ENCODE measurements around the gene CAMK2N2.

Gene CAMK2N2

DNA sequence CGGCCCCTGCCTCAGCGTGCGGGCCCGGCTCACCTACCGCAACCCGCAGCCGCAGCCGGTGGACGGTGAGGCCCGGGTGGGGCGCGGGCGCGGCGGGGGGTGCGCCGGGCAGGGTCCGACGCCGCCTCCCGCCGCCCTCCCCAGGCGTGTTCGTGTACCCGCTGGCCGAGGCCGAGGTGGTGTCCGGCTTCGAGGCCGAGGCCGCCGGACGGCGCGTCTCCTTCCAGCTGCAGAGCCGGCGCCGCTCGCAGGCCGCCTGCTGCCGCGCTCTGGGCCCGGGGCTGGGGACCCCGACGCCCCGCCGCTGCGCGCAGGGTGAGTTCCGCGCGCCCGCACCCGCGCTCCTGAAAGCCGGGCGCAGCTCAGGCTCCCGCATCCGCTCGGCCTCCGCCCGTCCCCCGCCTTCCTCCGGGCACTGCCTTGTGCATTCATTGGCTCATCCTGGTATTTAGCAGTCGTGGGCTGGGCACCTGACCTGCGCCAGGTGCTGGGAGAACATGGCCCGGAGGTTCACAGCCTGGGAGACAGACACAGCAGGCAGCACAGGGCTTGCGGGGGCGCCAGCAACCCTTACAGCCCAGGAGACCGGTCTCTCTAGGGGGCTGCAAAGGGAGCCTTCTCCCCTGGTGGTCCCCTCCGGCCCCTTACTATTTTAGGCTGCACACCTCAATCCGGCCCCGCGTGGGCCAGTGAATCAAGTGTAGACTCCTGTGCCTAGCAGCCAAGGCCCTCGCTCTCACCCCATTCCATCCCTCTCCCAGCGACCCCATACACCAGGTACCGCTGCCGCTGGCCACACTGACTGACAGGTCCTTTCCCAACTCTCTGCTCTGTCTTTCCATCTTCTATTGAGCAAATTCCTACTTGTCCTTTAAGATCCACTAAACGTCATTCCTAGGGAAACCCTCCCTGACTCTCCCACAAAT, 30.5 kb downstream of the CAMK2N2 start:
- TF ChIP-seq, protein P1, sequence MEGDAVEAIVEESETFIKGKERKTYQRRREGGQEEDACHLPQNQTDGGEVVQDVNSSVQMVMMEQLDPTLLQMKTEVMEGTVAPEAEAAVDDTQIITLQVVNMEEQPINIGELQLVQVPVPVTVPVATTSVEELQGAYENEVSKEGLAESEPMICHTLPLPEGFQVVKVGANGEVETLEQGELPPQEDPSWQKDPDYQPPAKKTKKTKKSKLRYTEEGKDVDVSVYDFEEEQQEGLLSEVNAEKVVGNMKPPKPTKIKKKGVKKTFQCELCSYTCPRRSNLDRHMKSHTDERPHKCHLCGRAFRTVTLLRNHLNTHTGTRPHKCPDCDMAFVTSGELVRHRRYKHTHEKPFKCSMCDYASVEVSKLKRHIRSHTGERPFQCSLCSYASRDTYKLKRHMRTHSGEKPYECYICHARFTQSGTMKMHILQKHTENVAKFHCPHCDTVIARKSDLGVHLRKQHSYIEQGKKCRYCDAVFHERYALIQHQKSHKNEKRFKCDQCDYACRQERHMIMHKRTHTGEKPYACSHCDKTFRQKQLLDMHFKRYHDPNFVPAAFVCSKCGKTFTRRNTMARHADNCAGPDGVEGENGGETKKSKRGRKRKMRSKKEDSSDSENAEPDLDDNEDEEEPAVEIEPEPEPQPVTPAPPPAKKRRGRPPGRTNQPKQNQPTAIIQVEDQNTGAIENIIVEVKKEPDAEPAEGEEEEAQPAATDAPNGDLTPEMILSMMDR (IDR thresholded peaks at IDR 0.05; ENCODE audit: low read length) = no peak
- peak; percentile 97 for TF ChIP-seq EZH2 (optimal IDR thresholded peaks at IDR 0.05; ENCODE audit: low read depth, low read length)
- no peak for TF ChIP-seq EZH2phosphoT487 (IDR thresholded peaks at IDR 0.05; ENCODE audit: low read length)
- no peaks in the 10 kb centered on the region for H3K36me3 ChIP-seq (replicated peaks; ENCODE audit: insufficient read depth, low read length)
- no peaks in the 10 kb centered on the region for H3F3A ChIP-seq (ENCODE audit: insufficient read depth, low read length)
- peak overlapping the region; percentile 100; the same call in 1 of the 2 replicates for H3K4me2 ChIP-seq (ENCODE audit: low read depth, low read length)
- H3K9me2 ChIP-seq (replicated peaks; ENCODE audit: insufficient read depth, low read length) = no peaks in the 10 kb centered on the region
- no peaks in the 10 kb centered on the region for H3K9me3 ChIP-seq (replicated peaks; ENCODE audit: insufficient read depth, low read length)
- H3K9ac ChIP-seq (ENCODE audit: low read length) = no peak overlapping the region
- H3K27me3 ChIP-seq (replicated peaks; ENCODE audit: insufficient read depth, low read length) = peaks cover 76% of the 10 kb centered on the region
- H3K27ac ChIP-seq (ENCODE audit: low read length) = no peak overlapping the region
- no peaks in the 10 kb centered on the region for H4K20me1 ChIP-seq (ENCODE audit: insufficient read depth, low read length)
- H2AFZ ChIP-seq (ENCODE audit: low read length) = no peak overlapping the region
- no peaks in the 10 kb centered on the region for H3K79me2 ChIP-seq (ENCODE audit: low read length)
- no peak for DNase-seq
- H3K4me1 ChIP-seq (ENCODE audit: low read length) = no peaks in the 10 kb centered on the region
- H3K4me3 ChIP-seq (ENCODE audit: low read length) = no peak overlapping the region

DNA sequence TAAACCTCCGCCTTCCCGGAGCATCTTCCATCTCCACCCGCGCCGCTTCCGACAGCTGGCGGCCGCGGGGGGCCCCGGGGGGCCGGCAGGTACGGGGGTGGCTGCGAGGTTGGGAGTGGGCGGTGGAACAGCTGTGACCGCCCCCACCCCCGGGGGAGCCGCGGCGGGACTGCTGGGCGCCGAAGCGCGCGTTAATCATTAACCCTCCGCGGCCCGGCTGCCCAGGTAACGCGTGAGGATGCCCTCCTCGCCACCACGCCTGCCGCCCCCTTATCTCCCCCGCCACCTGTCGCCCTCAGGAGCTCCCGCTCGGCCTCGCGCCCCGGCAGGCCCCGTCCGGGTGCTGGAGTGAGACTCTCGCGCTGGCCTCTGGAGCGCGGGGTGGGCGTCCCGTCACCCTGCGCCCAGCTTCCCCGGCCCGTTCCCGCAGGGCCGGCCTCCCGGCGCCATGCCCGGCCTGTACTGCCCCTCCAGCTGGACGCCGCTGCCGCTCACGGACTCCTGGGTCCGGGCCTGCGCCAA, 31.2 kb downstream of the CAMK2N2 start:
- H3K4me1 ChIP-seq (ENCODE audit: low read length) = no peaks in the 10 kb centered on the region
- no peaks in the 10 kb centered on the region for H4K20me1 ChIP-seq (ENCODE audit: insufficient read depth, low read length)
- H3K9me3 ChIP-seq (replicated peaks; ENCODE audit: insufficient read depth, low read length) = no peaks in the 10 kb centered on the region
- H2AFZ ChIP-seq (ENCODE audit: low read length) = peak overlapping the region; percentile 67
- H3K9ac ChIP-seq (ENCODE audit: low read length) = no peak overlapping the region
- H3F3A ChIP-seq (ENCODE audit: insufficient read depth, low read length) = no peaks in the 10 kb centered on the region
- no peak for DNase-seq
- no peak overlapping the region for H3K27ac ChIP-seq (ENCODE audit: low read length)
- H3K27me3 ChIP-seq (replicated peaks; ENCODE audit: insufficient read depth, low read length) = peaks cover 76% of the 10 kb centered on the region
- H3K4me2 ChIP-seq (ENCODE audit: low read depth, low read length) = peak overlapping the region; percentile 100
- no peaks in the 10 kb centered on the region for H3K36me3 ChIP-seq (replicated peaks; ENCODE audit: insufficient read depth, low read length)
- no peaks in the 10 kb centered on the region for H3K79me2 ChIP-seq (ENCODE audit: low read length)
- peak overlapping the region; percentile 75 for H3K4me3 ChIP-seq (ENCODE audit: low read length)
- TF ChIP-seq EZH2phosphoT487 (IDR thresholded peaks at IDR 0.05; ENCODE audit: low read length) (peak; percentile 67; the same call in 1 of the 2 replicates), EZH2 (optimal IDR thresholded peaks at IDR 0.05; ENCODE audit: low read depth, low read length) (peak; percentile 97)
- TF ChIP-seq, protein P1 (IDR thresholded peaks at IDR 0.05; ENCODE audit: low read length) = no peak
- no peaks in the 10 kb centered on the region for H3K9me2 ChIP-seq (replicated peaks; ENCODE audit: insufficient read depth, low read length)

DNA sequence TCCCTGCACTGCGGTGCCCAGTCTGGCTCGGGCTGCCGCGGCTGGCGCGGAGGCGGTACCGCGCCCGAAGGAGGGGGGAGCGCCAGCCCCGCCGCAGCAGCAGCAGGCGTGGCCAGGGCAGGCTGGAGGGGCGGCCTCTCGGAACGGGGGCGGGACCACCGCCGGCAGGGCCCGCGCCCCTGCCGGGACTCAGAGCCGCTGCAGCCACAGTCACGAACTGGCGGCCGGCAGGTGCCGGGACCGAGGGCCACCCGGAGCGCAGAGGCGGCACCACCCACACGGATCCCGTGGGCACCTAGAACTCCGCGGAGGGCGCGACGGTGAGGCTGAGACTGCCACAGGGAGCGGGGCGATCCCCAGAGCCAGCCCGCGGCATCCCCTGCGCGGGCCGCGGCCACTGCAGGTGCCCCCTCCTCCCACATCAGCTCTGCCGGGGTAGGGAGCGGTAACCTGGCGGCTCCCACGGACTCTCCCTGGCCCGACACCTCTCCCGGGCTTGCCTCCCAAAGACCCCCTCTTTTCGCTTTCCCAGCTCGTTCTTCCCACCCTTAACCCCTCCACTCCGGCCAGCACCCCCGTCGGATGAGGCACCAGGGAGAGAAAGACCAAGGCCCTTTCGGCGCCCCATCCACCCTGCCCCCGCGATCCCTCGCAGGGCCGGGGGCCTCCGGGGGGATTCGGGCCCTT, 31.8 kb downstream of the CAMK2N2 start, which contains the start of gene VWA5B2:
VWA5B2 (plus strand) TSS at position 192 of the 687 bp plus-strand sequence. CDS start 944 bp downstream, outside the sequence.
- Histone ChIP-seq H3K79me2 (ENCODE audit: low read length) (no peaks in the 10 kb centered on the region), H3K36me3 (replicated peaks; ENCODE audit: insufficient read depth, low read length) (no peaks in the 10 kb centered on the region), H3K9me2 (replicated peaks; ENCODE audit: insufficient read depth, low read length) (no peaks in the 10 kb centered on the region), H3K4me1 (ENCODE audit: low read length) (no peaks in the 10 kb centered on the region), H2AFZ (ENCODE audit: low read length) (peak within 1 kb of the TSS; percentile 67), H3K4me3 (ENCODE audit: low read length) (peak within 1 kb of the TSS; percentile 75), H3F3A (ENCODE audit: insufficient read depth, low read length) (no peaks in the 10 kb centered on the region), H3K4me2 (ENCODE audit: low read depth, low read length) (peak within 1 kb of the TSS; percentile 100), H3K9ac (ENCODE audit: low read length) (peak within 1 kb of the TSS; percentile 4; the same call in 1 of the 2 replicates), H3K27ac (ENCODE audit: low read length) (no peak within 1 kb of the TSS), H3K27me3 (replicated peaks; ENCODE audit: insufficient read depth, low read length) (peaks cover 70% of the 10 kb centered on the region), H4K20me1 (ENCODE audit: insufficient read depth, low read length) (no peaks in the 10 kb centered on the region), H3K9me3 (replicated peaks; ENCODE audit: insufficient read depth, low read length) (no peaks in the 10 kb centered on the region)
- no peak for TF ChIP-seq EZH2 (optimal IDR thresholded peaks at IDR 0.05; ENCODE audit: low read depth, low read length)
- TF ChIP-seq, protein P1 (IDR thresholded peaks at IDR 0.05; ENCODE audit: low read length) = peak; percentile 31; the same call in 1 of the 2 replicates
- peak; percentile 89 for DNase-seq

Data from MM.1S (cell line).